Activated CD8-positive, alpha-beta T cell treated with anti-CD3 and anti-CD28 coated beads for 36 hours (primary cell): ENCODE results near the gene CEACAM6. TPM values are rescaled to one million over a fixed set of nuclear protein-coding genes. Genes with fewer than 3 reads are reported as not detected.
"Not testable (repeated sequence)": the region's sequence is repeated elsewhere in the genome, so short reads cannot be mapped to it uniquely, and the experiment has no call there.

Experiments
- ATAC-seq: fragments of 200-7000 bp; cut with Tn5 transposase; one replicate; pipeline ENCODE4 v1.10.0; 2021; ENCODE audit warnings: mild to moderate bottlenecking, moderate library complexity
- CTCF ChIA-PET: fragments of 350-600 bp; sonication (Branson Sonifier 250); formaldehyde crosslinking; loops from one replicate; lab custom pipeline; 2021; ENCODE audit warnings: antibody characterized with exemption; lab: Charles Lee
- POLR2A ChIA-PET: fragments of 350-600 bp; sonication (Branson Sonifier 250); formaldehyde crosslinking; loops from one replicate; lab custom pipeline; 2021; ENCODE audit warnings: antibody characterized with exemption; lab: Charles Lee
- DNase-seq: peaks from one replicate; pipeline ENCODE4 v3.0.0-alpha.2; 2020
- H3K27ac Mint-ChIP-seq: one replicate; pipeline ENCODE4 v1.8.0; 2021; ENCODE audit warnings: mild to moderate bottlenecking, mixed read lengths
- H3K27me3 Mint-ChIP-seq: one replicate; pipeline ENCODE4 v1.8.0; 2021; ENCODE audit warnings: mixed read lengths
- H3K36me3 Mint-ChIP-seq: one replicate; pipeline ENCODE4 v1.8.0; 2021; ENCODE audit warnings: low read depth, mixed read lengths
- H3K4me1 Mint-ChIP-seq: one replicate; pipeline ENCODE4 v1.8.0; 2021; ENCODE audit warnings: low read depth, mixed read lengths
- H3K4me3 Mint-ChIP-seq: one replicate; pipeline ENCODE4 v1.8.0; 2021; ENCODE audit warnings: mild to moderate bottlenecking, moderate library complexity, mixed read lengths
- H3K9me3 Mint-ChIP-seq: one replicate; pipeline ENCODE4 v1.8.0; 2021; ENCODE audit warnings: mixed read lengths
- intact Hi-C: fragments of 100-400 bp; cut with micrococcal nuclease; formaldehyde crosslinking; loops from one replicate; pipeline ENCODE4 v1.10.0; 2022
- total RNA-seq, 2 experiments: library from RNA; stranded (reverse); gene quantifications; one replicate each; pipeline ENCODE4 v1.2.3, GENCODE V29; 2021
- TF ChIP-seq, protein P1 (sequence below): fragments of 200-600 bp; IDR thresholded peaks from one replicate; pipeline ENCODE4 v1.8.0; 2022; ENCODE audit warnings: antibody characterized with exemption, mild to moderate bottlenecking

CEACAM6 gene
- total RNA-seq, 2 experiments from 2014 or later, result not detected

DNA sequence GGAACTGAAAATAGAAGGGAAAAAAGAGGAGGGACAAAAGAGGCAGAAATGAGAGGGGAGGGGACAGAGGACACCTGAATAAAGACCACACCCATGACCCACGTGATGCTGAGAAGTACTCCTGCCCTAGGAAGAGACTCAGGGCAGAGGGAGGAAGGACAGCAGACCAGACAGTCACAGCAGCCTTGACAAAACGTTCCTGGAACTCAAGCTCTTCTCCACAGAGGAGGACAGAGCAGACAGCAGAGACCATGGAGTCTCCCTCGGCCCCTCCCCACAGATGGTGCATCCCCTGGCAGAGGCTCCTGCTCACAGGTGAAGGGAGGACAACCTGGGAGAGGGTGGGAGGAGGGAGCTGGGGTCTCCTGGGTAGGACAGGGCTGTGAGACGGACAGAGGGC lies 46.8 kb upstream of the CEACAM6 start, which contains the start of gene CEACAM5:
Gene CEACAM5, plus strand, starts transcription at position 146 of the 400 bp plus-strand sequence. Its CDS starts 106 bp downstream, at position 252.
- TF ChIP-seq, protein P1, sequence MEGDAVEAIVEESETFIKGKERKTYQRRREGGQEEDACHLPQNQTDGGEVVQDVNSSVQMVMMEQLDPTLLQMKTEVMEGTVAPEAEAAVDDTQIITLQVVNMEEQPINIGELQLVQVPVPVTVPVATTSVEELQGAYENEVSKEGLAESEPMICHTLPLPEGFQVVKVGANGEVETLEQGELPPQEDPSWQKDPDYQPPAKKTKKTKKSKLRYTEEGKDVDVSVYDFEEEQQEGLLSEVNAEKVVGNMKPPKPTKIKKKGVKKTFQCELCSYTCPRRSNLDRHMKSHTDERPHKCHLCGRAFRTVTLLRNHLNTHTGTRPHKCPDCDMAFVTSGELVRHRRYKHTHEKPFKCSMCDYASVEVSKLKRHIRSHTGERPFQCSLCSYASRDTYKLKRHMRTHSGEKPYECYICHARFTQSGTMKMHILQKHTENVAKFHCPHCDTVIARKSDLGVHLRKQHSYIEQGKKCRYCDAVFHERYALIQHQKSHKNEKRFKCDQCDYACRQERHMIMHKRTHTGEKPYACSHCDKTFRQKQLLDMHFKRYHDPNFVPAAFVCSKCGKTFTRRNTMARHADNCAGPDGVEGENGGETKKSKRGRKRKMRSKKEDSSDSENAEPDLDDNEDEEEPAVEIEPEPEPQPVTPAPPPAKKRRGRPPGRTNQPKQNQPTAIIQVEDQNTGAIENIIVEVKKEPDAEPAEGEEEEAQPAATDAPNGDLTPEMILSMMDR, result no peak
- Mint-ChIP-seq H3K36me3 (no peaks in the 10 kb centered on the region), H3K4me1 (no peaks in the 10 kb centered on the region), H3K9me3 (no peaks in the 10 kb centered on the region), H3K27ac (no peak within 1 kb of the TSS), H3K4me3 (no peak within 1 kb of the TSS), H3K27me3 (peaks cover 41% of the 10 kb centered on the region)
- POLR2A ChIA-PET, result no interaction called here
- CTCF ChIA-PET, result interaction anchor here (1.0 kb wide), 1 partner anchor 45 kb away, joined by 3 read pairs; no protein-coding TSS in a partner anchor
- DNase-seq, result no peak
- ATAC-seq, result no peak
- intact Hi-C loops, result no loop called here

DNA sequence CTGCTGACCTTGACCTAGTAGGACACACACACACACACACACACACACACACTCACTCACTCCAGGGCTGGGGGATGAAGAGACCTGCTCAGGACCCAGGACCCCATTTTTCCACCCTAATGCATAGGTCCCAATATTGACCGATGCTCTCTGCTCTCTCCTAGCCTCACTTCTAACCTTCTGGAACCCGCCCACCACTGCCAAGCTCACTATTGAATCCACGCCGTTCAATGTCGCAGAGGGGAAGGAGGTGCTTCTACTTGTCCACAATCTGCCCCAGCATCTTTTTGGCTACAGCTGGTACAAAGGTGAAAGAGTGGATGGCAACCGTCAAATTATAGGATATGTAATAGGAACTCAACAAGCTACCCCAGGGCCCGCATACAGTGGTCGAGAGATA lies 45.8 kb upstream of the CEACAM6 start:
- H3K27me3 Mint-ChIP-seq, result peaks cover 43% of the 10 kb centered on the region
- intact Hi-C loops, ATAC-seq: not testable (repeated sequence)

DNA sequence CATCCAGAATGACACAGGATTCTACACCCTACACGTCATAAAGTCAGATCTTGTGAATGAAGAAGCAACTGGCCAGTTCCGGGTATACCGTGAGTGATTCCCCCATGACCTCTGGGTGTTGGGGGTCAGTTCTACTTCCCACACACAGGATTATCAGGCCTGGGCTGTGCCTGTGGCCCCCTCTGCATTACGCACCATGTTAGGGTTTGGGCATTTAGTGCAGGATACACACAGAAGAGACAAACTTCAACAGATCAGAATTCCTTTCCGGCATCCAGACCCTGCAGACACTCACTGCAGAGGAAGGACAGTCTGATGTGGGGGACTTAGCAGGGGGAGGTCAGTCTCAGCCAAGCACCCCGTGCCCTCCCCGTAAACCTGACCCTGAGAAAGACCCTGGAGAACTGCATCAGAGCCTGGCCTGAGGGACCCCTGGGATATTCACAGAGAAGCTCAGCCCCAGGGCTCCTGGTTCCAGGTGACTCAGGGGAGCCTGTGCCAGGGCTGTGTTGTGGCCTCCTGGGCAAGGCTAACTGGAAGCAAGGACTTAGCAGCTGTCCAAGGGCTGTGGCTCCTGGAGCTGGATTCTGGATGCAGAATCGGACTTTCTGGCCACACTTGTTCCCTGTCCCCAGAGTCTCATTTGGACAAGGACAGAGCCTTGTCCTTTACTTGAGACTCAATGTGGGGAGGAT lies 45.2 kb upstream of the CEACAM6 start:
- no peak for DNase-seq
- ChIA-PET POLR2A (interaction anchor here (1.1 kb wide), 1 partner anchor 14 kb away, joined by 3 read pairs; no protein-coding TSS in a partner anchor), CTCF (interaction anchor here (0.9 to 1.5 kb wide), 3 partner anchors 14 to 44 kb away, joined by 3 to 4 read pairs (median 4); no protein-coding TSS in a partner anchor)
- Mint-ChIP-seq H3K27ac (no peak overlapping the region), H3K9me3 (no peaks in the 10 kb centered on the region), H3K36me3 (no peaks in the 10 kb centered on the region), H3K4me1 (no peaks in the 10 kb centered on the region), H3K4me3 (no peak overlapping the region), H3K27me3 (peaks cover 40% of the 10 kb centered on the region)
- no peak for ATAC-seq
- intact Hi-C loops, result no loop called here
- TF ChIP-seq, protein P1, result no peak

More for the DNA sequence above, 45.8 kb upstream of the CEACAM6 start:
- H3K4me1 Mint-ChIP-seq, DNase-seq, H3K36me3 Mint-ChIP-seq, H3K27ac Mint-ChIP-seq, H3K9me3 Mint-ChIP-seq, H3K4me3 Mint-ChIP-seq, POLR2A ChIA-PET: not testable (repeated sequence)
- CTCF ChIA-PET, result interaction anchor here (0.9 to 1.5 kb wide), 3 partner anchors 15 to 44 kb away, joined by 3 to 4 read pairs (median 4); no protein-coding TSS in a partner anchor

GRCh38 chr19:41711376-41712261 lies 43.7 kb upstream of the CEACAM6 start:
- H3K4me3 Mint-ChIP-seq, result no peak overlapping the region
- H3K27ac Mint-ChIP-seq, result no peak overlapping the region
- no peaks in the 10 kb centered on the region for H3K4me1 Mint-ChIP-seq
- peaks cover 29% of the 10 kb centered on the region for H3K27me3 Mint-ChIP-seq
- TF ChIP-seq, protein P1, result no peak
- CTCF ChIA-PET, result interaction anchor here (1.4 kb wide), 1 partner anchor 42 kb away, joined by 4 read pairs; no protein-coding TSS in a partner anchor
- ATAC-seq (no peak), DNase-seq (no peak)
- no peaks in the 10 kb centered on the region for H3K36me3 Mint-ChIP-seq
- H3K9me3 Mint-ChIP-seq, result no peaks in the 10 kb centered on the region
- intact Hi-C loops, result no loop called here
- POLR2A ChIA-PET, result interaction anchor here (1.1 kb wide), 1 partner anchor 12 kb away, joined by 3 read pairs; no protein-coding TSS in a partner anchor

- Mint-ChIP-seq H3K27me3 (peaks cover 40% of the 10 kb centered on the region), H3K4me1 (no peaks in the 10 kb centered on the region), H3K9me3 (no peaks in the 10 kb centered on the region), H3K27ac (no peak overlapping the region), H3K4me3 (no peak overlapping the region), H3K36me3 (no peaks in the 10 kb centered on the region)
- intact Hi-C loops, result no loop called here
- TF ChIP-seq, protein P1, result no peak
- no peak for ATAC-seq
- ChIA-PET CTCF (interaction anchor here (1.9 kb wide), 1 partner anchor 73 kb away, joined by 5 read pairs; no protein-coding TSS in a partner anchor), POLR2A (no interaction called here)
- DNase-seq, result no peak
Observed at GRCh38 chr19:41714598-41714997, 40.7 kb upstream of the CEACAM6 start.
